K562 treated with DMSO at 1 percent for 4 hours (cell line): ENCODE data around the gene FOXO1. TPM values are rescaled to one million over a fixed set of nuclear protein-coding genes. Genes with fewer than 3 reads are reported as not detected.

Experiments used
- total RNA-seq: library from RNA; unstranded; fragments of 300-600 nt; gene quantifications from 2 replicates; pipeline ENCODE4 v1.2.3, GENCODE V29; 2022; ENCODE audit not compliant: insufficient read depth

Gene FOXO1
- 0.20 and 0.22 TPM in 2 replicates for total RNA-seq

GRCh38 chr13:40666045-40666932 is at the start of gene FOXO1:
TSS of gene FOXO1 (minus strand) at chr13:40666641. CDS start at chr13:40666212, 429 bp downstream.

Other genes starting within 250 kb of the FOXO1 start
- gene MRPS31, start 104.5 kb upstream of the FOXO1 start, total RNA-seq: 9.1 and 10.8 TPM in 2 replicates
- 6.6 and 9.3 TPM in 2 replicates for gene SLC25A15, start 123.0 kb upstream of the FOXO1 start, total RNA-seq